ENCODE data around the gene CHPF2. TPM values are rescaled to one million over a fixed set of nuclear protein-coding genes. Genes with fewer than 3 reads are reported as not detected.

The CHPF2 gene
- polyA plus RNA-seq, 3 donors, result 20.3 to 28.1 (median 25.9) TPM

DNA sequence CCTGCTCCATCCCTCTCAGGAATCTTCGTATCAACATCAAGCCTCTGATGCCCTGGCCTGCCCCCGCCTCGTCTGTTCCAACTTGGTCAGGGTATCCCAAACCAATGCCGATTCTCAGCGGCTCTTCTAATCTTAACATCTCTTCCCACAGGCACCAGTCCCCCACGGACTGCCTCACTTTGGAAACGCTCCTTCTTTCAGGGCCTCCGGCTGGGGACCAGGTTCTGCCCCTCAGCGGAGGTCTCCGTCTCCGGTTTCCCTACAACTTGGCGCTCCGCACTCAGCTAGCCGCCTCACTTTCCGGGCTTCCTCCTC lies 5.8 kb upstream of the CHPF2 start:
- no peak for DNase-seq (ENCODE audit: extremely low read depth in 1 of 11, low read depth in 9 of 11, low spot score in 4 of 11)

DNA sequence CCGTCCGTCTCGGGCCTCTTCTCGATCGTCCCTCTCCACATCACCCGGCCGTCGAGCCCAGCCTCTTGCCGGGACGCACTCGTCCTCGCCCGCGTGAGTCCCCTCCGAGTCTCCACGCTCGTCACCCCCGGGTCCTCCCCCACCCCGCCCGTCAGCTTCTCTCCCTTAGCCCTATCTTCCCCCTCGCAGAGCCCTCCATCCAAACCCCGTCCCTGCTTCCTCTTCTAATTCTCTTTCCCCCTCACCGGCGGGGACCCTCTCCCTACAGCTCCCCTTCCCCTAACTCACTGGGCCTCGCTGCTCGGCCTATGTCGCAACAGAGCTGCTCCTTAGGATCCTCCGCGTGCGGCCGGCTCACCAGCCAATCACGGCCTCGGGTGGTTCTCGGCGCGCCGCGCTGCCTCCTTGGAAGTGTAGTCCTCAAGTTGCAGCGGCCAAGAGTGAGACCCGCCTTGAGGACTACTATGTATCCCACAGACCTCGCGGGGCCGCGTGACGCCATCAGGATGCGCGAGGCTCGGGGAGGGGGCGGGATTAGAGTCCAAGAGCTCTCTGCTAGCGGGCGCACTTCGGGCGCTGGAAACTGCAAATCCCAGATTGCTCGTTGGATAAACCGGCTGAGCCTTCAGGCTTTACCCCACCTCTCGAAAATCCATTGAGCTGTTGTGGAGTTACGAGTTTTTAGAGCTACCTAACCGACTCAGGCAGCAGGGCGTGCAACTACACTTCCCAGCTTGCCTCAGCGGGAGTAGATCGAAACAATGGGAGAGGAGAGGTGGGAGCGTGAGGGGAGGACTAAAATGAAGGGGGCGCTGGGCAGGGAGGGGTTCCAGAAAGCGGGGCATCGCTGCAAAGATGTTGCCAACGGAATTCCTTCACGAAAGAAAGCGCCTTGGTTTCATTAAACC lies 5.2 kb upstream of the CHPF2 start, which contains the start of gene ABCF2:
Gene ABCF2 (minus strand): TSS at position 331 of the 908 bp plus-strand sequence. CDS start 747 bp downstream, outside the sequence.
- DNase-seq (ENCODE audit: extremely low read depth in 1 of 11, low read depth in 9 of 11, low spot score in 4 of 11), result peak; percentile 96 to 99 (median 98)

DNA sequence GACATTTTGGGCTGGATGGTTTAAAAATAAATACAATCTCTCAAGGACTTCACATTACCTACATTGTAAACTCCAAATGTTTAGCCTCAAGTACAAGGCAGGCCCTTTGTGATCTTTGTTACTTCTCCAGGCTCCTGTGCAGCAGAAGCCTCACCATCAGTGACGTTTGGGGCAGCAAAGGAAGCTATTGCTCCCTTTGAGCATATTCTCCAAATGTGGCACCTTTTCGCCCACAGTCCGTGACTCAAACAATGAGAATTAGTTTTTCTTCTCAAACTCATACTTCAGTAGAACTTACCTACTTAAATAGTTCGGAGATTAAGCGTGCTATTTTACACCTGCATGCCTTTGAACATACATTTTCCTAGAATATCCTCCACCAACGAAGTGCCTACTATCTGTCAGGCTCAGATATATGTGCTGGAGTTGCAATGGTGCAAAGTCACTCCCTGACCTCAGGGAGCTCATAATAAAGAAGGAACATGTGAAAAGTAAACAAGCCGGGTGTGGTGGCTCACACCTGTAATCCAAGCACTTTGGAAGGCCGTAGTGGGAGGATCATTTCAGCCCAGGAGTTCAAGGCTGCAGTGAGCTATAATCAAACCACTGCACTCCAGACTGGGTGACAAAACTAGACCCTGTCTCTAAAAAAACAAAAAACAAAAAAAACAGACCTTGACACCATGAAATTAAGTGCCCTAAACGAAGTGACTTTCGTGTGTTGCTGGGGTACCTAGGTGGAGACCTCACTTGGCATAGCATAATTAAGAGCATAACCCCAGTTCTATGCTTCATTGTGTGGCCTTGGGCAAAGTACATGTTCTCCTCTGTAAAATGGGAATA lies 4.0 kb upstream of the CHPF2 start:
- DNase-seq (ENCODE audit: extremely low read depth in 1 of 11, low read depth in 9 of 11, low spot score in 4 of 11), result no peak

DNA sequence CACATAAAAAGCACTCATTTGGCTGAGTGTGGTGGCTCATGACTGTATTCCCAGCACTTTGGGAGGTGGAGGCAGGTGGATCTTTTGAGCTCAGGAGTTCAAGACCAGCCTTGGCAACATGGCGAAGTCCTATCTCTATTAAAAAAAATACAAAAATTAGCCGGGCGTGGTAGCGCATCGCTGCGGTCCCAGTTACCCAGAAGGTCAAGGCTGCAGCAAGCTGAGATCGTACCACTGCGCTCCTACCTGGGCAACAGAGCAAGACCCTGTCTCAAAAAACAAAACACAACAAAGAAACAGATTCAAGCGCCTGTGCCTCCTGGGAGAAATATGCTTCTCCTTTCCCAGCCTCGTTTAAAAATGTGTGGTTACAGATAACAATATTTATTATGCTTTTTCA lies 3.0 kb upstream of the CHPF2 start:
- no peak for DNase-seq (ENCODE audit: extremely low read depth in 1 of 11, low read depth in 9 of 11, low spot score in 4 of 11)

DNA sequence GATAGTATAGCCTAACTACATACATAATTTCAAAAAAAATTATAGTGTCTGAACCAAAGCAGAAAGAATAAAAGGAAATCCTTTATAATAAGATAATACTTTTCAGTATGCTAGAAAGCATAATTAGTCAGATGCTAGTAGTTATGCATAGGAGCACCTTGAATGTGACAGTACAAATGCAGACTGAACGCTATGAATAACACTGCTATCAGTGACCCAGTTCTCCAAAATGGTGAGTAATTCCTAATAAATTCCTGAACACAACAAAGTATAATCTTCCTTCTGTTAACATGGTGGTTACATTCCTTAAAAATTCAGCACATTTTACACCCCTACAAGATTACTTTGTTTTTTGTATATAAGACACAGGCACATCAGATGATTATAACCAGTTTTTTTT lies 1.2 kb upstream of the CHPF2 start:
- no peak for DNase-seq (ENCODE audit: extremely low read depth in 1 of 11, low read depth in 9 of 11, low spot score in 4 of 11)

DNA sequence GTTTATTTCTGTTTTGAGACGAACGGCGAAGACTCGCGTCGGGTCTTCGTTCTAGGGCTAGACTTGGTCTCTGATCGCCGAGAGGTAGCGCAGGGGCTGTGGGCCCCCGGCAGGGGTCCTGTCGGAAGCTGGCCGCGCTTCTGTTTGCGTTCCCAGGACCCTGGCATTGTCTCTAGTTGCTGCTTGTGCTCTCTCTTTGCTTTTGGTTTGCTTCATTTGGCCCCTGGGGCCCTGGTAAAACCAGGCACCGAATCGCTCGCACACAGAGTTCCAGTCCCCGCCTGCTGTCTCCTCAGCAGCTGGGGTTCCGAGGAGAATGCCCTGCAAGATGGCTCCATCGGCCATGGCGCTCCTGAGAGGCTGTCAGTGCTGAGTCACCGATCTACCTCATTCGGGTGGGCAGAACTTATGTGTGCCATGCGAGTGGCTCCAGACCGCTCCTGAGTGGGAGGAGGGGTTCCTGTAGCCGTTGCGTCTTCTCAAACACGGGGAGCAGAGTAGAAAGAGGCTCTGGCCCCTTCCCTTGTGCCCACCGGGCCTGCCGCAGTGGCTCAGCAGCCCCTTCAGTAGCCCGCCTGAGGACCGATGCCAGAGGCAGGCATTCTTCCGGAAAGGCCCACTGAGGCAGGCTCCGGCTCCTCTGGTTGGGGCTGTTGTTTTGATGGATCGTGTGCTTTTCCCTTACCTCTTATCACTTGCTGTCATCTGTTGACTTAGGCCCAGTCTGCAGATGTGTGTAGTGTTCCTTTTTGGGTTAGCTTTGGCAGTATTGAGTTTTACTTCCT lies 826 bp downstream of the CHPF2 start:
- DNase-seq (ENCODE audit: extremely low read depth in 1 of 11, low read depth in 9 of 11, low spot score in 4 of 11), result no peak

DNA sequence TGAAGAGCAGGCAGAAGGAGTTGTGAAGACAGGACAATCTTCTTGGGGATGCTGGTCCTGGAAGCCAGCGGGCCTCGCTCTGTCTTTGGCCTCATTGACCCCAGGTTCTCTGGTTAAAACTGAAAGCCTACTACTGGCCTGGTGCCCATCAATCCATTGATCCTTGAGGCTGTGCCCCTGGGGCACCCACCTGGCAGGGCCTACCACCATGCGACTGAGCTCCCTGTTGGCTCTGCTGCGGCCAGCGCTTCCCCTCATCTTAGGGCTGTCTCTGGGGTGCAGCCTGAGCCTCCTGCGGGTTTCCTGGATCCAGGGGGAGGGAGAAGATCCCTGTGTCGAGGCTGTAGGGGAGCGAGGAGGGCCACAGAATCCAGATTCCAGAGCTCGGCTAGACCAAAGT lies 1.5 kb downstream of the CHPF2 start:
- no peak for DNase-seq (ENCODE audit: extremely low read depth in 1 of 11, low read depth in 9 of 11, low spot score in 4 of 11)

DNA sequence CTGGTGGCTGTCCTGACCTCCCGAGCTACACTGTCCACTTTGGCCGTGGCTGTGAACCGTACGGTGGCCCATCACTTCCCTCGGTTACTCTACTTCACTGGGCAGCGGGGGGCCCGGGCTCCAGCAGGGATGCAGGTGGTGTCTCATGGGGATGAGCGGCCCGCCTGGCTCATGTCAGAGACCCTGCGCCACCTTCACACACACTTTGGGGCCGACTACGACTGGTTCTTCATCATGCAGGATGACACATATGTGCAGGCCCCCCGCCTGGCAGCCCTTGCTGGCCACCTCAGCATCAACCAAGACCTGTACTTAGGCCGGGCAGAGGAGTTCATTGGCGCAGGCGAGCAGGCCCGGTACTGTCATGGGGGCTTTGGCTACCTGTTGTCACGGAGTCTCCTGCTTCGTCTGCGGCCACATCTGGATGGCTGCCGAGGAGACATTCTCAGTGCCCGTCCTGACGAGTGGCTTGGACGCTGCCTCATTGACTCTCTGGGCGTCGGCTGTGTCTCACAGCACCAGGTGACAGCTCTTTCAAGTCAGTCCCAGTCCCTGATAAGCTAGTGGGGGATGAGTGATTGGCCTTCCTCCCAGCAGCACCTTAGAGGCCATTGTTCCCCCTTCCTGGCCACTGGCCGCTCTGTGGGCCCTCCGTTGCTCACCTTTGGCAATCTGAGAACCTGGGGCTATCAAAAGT lies 3.0 kb downstream of the CHPF2 start:
- no peak for DNase-seq (ENCODE audit: extremely low read depth in 1 of 11, low read depth in 9 of 11, low spot score in 4 of 11)

DNA sequence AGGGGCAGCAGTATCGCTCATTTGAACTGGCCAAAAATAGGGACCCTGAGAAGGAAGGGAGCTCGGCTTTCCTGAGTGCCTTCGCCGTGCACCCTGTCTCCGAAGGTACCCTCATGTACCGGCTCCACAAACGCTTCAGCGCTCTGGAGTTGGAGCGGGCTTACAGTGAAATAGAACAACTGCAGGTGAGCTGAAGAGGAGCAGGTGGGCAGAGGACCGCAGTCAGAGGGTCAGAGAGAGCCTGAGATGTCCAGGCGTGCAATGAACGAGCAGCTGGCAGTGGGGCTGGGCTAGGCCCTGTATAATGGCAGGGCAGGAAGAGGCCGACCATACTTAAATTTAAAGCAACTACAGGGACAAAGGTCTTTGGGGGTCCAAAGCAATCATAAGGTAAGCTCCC lies 4.1 kb downstream of the CHPF2 start:
- no peak for DNase-seq (ENCODE audit: extremely low read depth in 1 of 11, low read depth in 9 of 11, low spot score in 4 of 11)

DNA sequence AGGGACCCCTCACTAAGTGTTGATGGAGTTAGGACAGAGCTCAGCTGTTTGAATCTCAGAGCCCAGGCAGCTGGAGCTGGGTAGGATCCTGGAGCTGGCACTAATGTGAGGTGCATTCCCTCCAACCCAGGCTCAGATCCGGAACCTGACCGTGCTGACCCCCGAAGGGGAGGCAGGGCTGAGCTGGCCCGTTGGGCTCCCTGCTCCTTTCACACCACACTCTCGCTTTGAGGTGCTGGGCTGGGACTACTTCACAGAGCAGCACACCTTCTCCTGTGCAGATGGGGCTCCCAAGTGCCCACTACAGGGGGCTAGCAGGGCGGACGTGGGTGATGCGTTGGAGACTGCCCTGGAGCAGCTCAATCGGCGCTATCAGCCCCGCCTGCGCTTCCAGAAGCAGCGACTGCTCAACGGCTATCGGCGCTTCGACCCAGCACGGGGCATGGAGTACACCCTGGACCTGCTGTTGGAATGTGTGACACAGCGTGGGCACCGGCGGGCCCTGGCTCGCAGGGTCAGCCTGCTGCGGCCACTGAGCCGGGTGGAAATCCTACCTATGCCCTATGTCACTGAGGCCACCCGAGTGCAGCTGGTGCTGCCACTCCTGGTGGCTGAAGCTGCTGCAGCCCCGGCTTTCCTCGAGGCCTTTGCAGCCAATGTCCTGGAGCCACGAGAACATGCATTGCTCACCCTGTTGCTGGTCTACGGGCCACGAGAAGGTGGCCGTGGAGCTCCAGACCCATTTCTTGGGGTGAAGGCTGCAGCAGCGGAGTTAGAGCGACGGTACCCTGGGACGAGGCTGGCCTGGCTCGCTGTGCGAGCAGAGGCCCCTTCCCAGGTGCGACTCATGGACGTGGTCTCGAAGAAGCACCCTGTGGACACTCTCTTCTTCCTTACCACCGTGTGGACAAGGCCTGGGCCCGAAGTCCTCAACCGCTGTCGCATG lies 5.2 kb downstream of the CHPF2 start:
- DNase-seq (ENCODE audit: extremely low read depth in 1 of 11, low read depth in 9 of 11, low spot score in 4 of 11), result no peak

DNA sequence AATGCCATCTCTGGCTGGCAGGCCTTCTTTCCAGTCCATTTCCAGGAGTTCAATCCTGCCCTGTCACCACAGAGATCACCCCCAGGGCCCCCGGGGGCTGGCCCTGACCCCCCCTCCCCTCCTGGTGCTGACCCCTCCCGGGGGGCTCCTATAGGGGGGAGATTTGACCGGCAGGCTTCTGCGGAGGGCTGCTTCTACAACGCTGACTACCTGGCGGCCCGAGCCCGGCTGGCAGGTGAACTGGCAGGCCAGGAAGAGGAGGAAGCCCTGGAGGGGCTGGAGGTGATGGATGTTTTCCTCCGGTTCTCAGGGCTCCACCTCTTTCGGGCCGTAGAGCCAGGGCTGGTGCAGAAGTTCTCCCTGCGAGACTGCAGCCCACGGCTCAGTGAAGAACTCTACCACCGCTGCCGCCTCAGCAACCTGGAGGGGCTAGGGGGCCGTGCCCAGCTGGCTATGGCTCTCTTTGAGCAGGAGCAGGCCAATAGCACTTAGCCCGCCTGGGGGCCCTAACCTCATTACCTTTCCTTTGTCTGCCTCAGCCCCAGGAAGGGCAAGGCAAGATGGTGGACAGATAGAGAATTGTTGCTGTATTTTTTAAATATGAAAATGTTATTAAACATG lies 6.0 kb downstream of the CHPF2 start:
- no peak for DNase-seq (ENCODE audit: extremely low read depth in 1 of 11, low read depth in 9 of 11, low spot score in 4 of 11)

DNA sequence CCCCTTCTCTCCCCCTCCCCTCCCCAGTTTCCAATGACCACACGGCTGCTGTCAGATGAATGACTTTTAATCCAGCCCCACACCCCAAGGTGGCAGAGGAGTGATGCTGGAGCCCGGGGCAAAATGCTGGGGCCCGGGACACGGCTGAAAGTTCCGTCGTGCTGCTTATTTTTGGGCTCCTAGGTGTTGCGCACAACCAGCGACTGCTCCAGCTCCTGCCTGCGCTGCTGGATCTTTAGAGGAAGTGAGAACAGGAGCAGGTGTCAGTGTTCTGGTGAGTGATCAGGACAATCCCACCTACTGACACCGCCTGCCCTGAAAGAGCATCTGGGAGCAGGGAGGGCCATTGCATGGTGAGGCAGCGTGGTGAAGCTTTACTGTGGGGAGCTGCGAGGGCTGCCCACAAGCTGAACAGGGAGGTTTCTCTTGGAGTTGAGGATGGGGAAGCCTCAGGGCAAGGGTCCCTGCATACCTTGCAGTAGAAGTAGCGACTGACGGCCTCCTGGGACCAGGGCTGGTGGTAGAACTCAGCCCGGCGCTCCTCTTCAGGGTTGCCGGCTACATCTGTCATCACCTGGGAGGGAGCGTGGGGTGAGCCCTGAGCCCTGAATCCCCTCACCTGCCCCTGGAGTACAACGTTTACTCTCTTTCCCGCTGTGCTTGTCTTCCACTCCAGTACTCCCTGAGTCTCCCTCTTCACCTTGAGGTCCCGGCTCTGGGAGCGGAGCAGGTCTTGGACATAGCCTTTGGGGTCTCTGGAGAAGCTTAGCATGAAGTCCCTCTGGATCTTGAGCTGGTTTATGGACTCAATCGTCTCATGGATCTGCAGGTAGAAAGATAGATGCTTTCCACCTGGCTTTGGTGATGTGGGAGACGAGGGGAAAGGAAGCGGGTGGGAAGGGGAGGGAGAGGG lies 6.9 kb downstream of the CHPF2 start:
- DNase-seq (ENCODE audit: extremely low read depth in 1 of 11, low read depth in 9 of 11, low spot score in 4 of 11), result no peak

DNA sequence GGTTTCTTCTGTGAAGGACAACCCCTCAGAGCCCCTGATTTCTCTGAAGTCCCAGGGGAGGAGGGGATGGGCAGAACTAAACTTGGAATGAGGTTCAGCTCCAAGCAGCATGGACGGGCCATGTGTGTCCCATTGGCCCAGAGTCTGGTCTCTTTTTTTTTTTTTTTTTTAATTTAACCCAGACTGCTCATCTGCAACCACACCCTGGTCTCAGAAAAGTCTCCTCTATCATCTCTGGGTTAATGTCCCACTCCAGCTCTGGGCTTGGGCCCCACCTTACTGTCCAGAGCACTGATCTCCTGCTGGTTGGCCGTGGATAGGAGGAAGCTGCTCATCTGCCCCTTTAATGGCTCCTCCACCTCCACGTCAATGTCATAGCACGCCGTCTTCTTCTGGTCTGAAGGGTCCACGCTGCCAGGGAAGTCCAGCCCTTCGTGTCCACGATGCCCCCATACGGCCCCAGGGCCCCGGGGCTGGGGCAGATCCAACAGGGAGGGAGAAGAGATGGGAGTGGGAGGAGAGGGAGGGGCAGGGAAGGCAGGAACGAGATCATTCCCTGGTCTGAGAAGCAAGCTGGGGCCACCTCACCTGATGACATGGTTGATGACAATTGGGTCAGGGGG lies 7.7 kb downstream of the CHPF2 start:
- DNase-seq (ENCODE audit: extremely low read depth in 1 of 11, low read depth in 9 of 11, low spot score in 4 of 11), result no peak

DNA sequence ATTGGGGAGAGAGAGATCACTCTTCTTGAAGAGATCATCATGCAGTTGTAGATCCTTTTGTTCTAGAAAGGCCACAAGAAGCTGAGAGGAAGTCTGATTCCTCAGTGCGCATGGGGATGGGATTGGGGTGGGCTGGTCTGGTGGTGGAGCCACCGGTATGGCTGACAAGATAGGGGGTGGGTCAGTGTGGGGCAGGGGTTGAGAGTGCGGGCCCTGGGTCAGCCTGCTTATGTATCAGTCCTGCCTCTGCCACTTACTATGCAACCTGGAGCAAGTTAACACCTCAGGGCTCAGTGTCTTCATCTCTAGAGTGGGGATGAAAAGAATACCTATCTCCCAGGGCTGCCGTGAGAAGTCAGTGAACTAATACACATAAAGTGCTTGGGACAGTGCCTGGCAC lies 8.3 kb downstream of the CHPF2 start:
- no peak for DNase-seq (ENCODE audit: extremely low read depth in 1 of 11, low read depth in 9 of 11, low spot score in 4 of 11)

DNA sequence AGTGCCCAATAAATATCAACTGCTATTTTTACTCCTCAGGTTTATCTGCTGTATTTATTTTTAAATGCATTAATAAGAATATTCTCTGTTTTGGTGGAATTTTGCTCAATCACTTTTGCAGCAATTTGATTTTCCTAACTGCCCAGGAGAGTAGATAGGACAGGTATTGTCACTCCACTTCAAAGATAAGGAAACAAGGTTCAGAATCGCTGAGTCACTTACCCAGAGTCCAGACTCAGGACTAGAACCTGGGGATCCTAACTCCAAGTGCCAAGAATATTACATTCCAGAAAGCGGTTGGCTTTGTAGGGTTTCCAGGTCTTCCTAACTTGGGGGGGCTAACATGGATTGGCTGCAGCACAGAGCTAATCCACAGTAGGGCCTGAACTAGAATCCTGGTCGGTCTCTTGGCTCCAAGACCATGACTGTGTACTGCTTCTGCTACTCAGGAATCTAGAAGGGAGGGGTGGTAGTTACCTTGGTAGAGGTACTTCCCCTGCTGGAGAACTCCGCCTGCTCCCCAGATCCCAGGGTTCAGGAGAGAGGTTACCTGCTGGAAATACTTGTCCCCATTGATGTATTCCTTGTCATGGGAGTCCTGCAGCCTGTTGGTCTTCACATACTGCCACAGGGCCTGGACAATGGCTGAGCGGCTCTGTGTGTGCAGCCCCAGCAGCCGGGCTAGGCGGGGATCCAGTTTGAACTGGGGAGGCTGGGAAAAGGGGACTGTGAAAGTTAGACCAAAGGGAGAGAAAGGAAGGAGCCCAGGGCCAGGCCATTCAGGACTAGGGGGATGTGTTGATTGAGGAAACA lies 8.9 kb downstream of the CHPF2 start:
- no peak for DNase-seq (ENCODE audit: extremely low read depth in 1 of 11, low read depth in 9 of 11, low spot score in 4 of 11)
